Neural progenitor cell (in vitro differentiated cells): Measurements from ENCODE around the gene ATXN7L1.

Source experiments
- EZH2 ChIP-seq: fragments of 200-600 bp; sonication (generic); IDR thresholded peaks from 2 replicates; pipeline ENCODE4 v1.6.1; 2017; ENCODE audit warnings: antibody characterized with exemption, mild to moderate bottlenecking, moderate library complexity
- TF ChIP-seq, protein P1 (sequence below): fragments of 200-600 bp; sonication (generic); IDR thresholded peaks from 2 replicates; pipeline ENCODE4 v1.5.1; 2017; ENCODE audit warnings: antibody characterized with exemption, mild to moderate bottlenecking

DNA sequence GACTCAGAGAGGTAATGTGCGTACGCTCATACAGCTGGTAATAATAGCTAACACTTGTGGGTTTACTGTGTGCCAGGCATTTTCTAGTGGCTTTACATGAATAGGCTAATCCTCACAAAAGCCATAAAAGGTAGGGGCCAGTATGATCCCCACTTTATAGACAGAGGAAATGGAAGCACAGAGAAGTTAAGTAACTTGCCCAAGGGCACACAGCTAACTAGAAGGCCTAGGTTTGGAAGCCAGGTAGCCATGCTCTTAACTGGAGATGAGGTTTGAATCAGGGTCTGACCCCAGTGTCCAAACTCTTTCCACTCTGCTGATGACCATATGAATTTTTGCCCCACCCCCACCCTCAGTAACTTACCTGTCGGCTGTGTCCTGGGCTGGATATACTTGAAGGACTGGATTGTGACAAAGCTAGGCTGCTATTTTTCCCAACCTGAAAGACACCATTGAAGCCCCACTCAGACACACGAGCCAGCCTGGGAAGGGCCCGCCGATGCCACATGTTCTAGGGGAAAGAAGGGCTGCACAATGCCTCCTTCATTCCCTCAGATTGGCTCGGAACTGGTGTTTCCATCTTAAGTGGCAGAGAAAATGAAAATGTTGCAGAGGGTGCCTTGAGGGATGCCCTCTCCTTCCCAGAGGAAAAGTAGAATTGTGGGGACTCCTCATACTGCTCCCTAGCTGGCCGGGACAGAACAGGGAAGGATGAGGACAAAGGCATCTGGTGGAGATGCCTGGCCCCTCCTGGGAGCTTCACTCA, 266.1 kb downstream of the ATXN7L1 start:
- no peak for TF ChIP-seq EZH2
- TF ChIP-seq, protein P1, sequence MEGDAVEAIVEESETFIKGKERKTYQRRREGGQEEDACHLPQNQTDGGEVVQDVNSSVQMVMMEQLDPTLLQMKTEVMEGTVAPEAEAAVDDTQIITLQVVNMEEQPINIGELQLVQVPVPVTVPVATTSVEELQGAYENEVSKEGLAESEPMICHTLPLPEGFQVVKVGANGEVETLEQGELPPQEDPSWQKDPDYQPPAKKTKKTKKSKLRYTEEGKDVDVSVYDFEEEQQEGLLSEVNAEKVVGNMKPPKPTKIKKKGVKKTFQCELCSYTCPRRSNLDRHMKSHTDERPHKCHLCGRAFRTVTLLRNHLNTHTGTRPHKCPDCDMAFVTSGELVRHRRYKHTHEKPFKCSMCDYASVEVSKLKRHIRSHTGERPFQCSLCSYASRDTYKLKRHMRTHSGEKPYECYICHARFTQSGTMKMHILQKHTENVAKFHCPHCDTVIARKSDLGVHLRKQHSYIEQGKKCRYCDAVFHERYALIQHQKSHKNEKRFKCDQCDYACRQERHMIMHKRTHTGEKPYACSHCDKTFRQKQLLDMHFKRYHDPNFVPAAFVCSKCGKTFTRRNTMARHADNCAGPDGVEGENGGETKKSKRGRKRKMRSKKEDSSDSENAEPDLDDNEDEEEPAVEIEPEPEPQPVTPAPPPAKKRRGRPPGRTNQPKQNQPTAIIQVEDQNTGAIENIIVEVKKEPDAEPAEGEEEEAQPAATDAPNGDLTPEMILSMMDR = no peak
